ENCODE measurements around the gene JAKMIP2.

DNA sequence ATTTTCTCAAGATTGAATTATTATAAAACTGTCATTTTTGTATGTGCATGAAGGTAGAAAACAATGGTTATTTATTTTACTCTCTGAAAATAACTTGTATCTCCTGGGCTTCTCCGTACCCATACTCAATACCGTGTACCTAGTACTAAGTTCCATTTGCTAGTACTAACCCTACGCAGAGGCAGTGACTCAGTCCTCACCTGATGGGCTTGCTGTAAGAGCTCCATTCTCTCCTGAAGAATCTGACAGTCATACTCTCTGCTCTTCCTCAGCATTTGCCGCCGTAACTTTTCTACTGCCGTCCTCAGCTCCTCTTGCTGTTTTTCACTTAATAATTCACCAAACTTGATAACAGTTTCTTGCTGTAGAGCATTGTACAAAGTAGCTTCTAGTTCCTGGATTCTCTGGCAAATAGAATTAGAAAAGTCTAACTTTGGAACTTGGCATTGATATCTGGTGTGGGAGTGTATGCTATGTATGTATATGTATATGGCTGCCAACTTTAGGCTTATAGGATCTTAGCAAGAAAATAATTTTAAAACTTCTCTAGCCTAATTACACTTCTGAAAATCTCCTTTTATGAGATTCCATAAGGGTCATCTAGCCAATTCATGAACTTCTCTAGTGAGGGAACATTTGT lies 164.7 kb downstream of the JAKMIP2 start:
- TF ChIP-seq, protein P1, sequence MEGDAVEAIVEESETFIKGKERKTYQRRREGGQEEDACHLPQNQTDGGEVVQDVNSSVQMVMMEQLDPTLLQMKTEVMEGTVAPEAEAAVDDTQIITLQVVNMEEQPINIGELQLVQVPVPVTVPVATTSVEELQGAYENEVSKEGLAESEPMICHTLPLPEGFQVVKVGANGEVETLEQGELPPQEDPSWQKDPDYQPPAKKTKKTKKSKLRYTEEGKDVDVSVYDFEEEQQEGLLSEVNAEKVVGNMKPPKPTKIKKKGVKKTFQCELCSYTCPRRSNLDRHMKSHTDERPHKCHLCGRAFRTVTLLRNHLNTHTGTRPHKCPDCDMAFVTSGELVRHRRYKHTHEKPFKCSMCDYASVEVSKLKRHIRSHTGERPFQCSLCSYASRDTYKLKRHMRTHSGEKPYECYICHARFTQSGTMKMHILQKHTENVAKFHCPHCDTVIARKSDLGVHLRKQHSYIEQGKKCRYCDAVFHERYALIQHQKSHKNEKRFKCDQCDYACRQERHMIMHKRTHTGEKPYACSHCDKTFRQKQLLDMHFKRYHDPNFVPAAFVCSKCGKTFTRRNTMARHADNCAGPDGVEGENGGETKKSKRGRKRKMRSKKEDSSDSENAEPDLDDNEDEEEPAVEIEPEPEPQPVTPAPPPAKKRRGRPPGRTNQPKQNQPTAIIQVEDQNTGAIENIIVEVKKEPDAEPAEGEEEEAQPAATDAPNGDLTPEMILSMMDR (IDR thresholded peaks at IDR 0.05): no peak
- no peak for TF ChIP-seq POLR2AphosphoS5 (IDR thresholded peaks at IDR 0.05; ENCODE audit: low read depth, low read length)

Data from Panc1 (cell line).